Measurements from ENCODE around the gene SMIM44. TPM values are rescaled to one million over a fixed set of nuclear protein-coding genes. Genes with fewer than 3 reads are reported as not detected.
A peak's percentile ranks its signal among the peaks of the same experiment; 100 is the strongest.

SMIM44 gene
- total RNA-seq, 2 donors from 2014 or later = not detected

- peaks cover 8% of the 10 kb centered on the region for H3K4me1 Mint-ChIP-seq (ENCODE audit: low read depth)
- ATAC-seq (replicated peaks in 1 of 2) (no peak), DNase-seq (no peak)
- H3K36me3 Mint-ChIP-seq (ENCODE audit: insufficient read depth in 2 of 2) = no peaks in the 10 kb centered on the region
- peaks cover 5% of the 10 kb centered on the region for H3K27me3 Mint-ChIP-seq (ENCODE audit: low read depth)
- no peaks in the 10 kb centered on the region for H3K9me3 Mint-ChIP-seq
- H3K27ac Mint-ChIP-seq = no peak overlapping the region
- no peak overlapping the region for H3K4me3 Mint-ChIP-seq
Observed at GRCh38 chr19:3474010-3474409, 9.2 kb downstream of the SMIM44 start.

GRCh38 chr19:3471954-3472655 is 11.1 kb downstream of the SMIM44 start:
- Mint-ChIP-seq H3K9me3 (peaks cover 0 to 2% of the 10 kb centered on the region in 2 donors), H3K4me1 (ENCODE audit: low read depth) (no peaks in the 10 kb centered on the region), H3K27ac (no peak overlapping the region), H3K4me3 (no peak overlapping the region), H3K36me3 (ENCODE audit: insufficient read depth in 2 of 2) (no peaks in the 10 kb centered on the region), H3K27me3 (ENCODE audit: low read depth) (no peaks in the 10 kb centered on the region)
- peak; percentile 46 to 52 for ATAC-seq (replicated peaks in 1 of 2)
- DNase-seq = peak; percentile 36 to 59

GRCh38 chr19:3470500-3471128 is 12.6 kb downstream of the SMIM44 start:
- no peaks in the 10 kb centered on the region for H3K4me1 Mint-ChIP-seq (ENCODE audit: low read depth)
- no peak for DNase-seq
- no peaks in the 10 kb centered on the region for H3K27me3 Mint-ChIP-seq (ENCODE audit: low read depth)
- ATAC-seq (replicated peaks in 1 of 2) = peak in 1 of 2 donors; percentile 14
- no peaks in the 10 kb centered on the region for H3K36me3 Mint-ChIP-seq (ENCODE audit: insufficient read depth in 2 of 2)
- no peak overlapping the region for H3K4me3 Mint-ChIP-seq
- H3K27ac Mint-ChIP-seq = no peak overlapping the region
- H3K9me3 Mint-ChIP-seq = peaks cover 0 to 2% of the 10 kb centered on the region in 2 donors

- Mint-ChIP-seq H3K27me3 (ENCODE audit: low read depth) (no peaks in the 10 kb centered on the region), H3K36me3 (ENCODE audit: insufficient read depth in 2 of 2) (no peaks in the 10 kb centered on the region), H3K27ac (no peak overlapping the region), H3K4me3 (no peak overlapping the region), H3K9me3 (peaks cover 0 to 2% of the 10 kb centered on the region in 2 donors), H3K4me1 (ENCODE audit: low read depth) (no peaks in the 10 kb centered on the region)
- no peak for DNase-seq
- peak in 1 of 2 donors; percentile 16 for ATAC-seq (replicated peaks in 1 of 2)
Observed at GRCh38 chr19:3469638-3470499, 13.4 kb downstream of the SMIM44 start.

GRCh38 chr19:3468211-3468610 is 15.0 kb downstream of the SMIM44 start:
- H3K9me3 Mint-ChIP-seq = peaks cover 0 to 2% of the 10 kb centered on the region in 2 donors
- H3K4me3 Mint-ChIP-seq = no peak overlapping the region
- no peaks in the 10 kb centered on the region for H3K27me3 Mint-ChIP-seq (ENCODE audit: low read depth)
- H3K36me3 Mint-ChIP-seq (ENCODE audit: insufficient read depth in 2 of 2) = no peaks in the 10 kb centered on the region
- H3K27ac Mint-ChIP-seq = no peak overlapping the region
- no peaks in the 10 kb centered on the region for H3K4me1 Mint-ChIP-seq (ENCODE audit: low read depth)
- DNase-seq (no peak), ATAC-seq (replicated peaks in 1 of 2) (no peak)

- no peak overlapping the region for H3K27ac Mint-ChIP-seq
- H3K4me1 Mint-ChIP-seq (ENCODE audit: low read depth) = no peaks in the 10 kb centered on the region
- no peak overlapping the region for H3K4me3 Mint-ChIP-seq
- no peaks in the 10 kb centered on the region for H3K36me3 Mint-ChIP-seq (ENCODE audit: insufficient read depth in 2 of 2)
- H3K9me3 Mint-ChIP-seq = peaks cover 0 to 2% of the 10 kb centered on the region in 2 donors
- H3K27me3 Mint-ChIP-seq (ENCODE audit: low read depth) = no peaks in the 10 kb centered on the region
- DNase-seq (no peak), ATAC-seq (replicated peaks in 1 of 2) (no peak)
Observed at GRCh38 chr19:3467437-3468198, 15.6 kb downstream of the SMIM44 start.

GRCh38 chr19:3466635-3467034 is 16.6 kb downstream of the SMIM44 start:
- H3K36me3 Mint-ChIP-seq (ENCODE audit: insufficient read depth in 2 of 2) = no peaks in the 10 kb centered on the region
- H3K27me3 Mint-ChIP-seq (ENCODE audit: low read depth) = no peaks in the 10 kb centered on the region
- H3K9me3 Mint-ChIP-seq = peaks cover 0 to 2% of the 10 kb centered on the region in 2 donors
- no peak overlapping the region for H3K27ac Mint-ChIP-seq
- ATAC-seq (replicated peaks in 1 of 2) = no peak
- no peak for DNase-seq
- no peak overlapping the region for H3K4me3 Mint-ChIP-seq
- no peaks in the 10 kb centered on the region for H3K4me1 Mint-ChIP-seq (ENCODE audit: low read depth)

- no peak for DNase-seq
- no peaks in the 10 kb centered on the region for H3K4me1 Mint-ChIP-seq (ENCODE audit: low read depth)
- no peak overlapping the region for H3K27ac Mint-ChIP-seq
- peaks cover 0 to 2% of the 10 kb centered on the region in 2 donors for H3K9me3 Mint-ChIP-seq
- no peak overlapping the region for H3K4me3 Mint-ChIP-seq
- peak in 1 of 2 donors; percentile 9 for ATAC-seq (replicated peaks in 1 of 2)
- H3K27me3 Mint-ChIP-seq (ENCODE audit: low read depth) = no peaks in the 10 kb centered on the region
- H3K36me3 Mint-ChIP-seq (ENCODE audit: insufficient read depth in 2 of 2) = no peaks in the 10 kb centered on the region
Observed at GRCh38 chr19:3465552-3465951, 17.7 kb downstream of the SMIM44 start.

GRCh38 chr19:3464587-3465235 is 18.5 kb downstream of the SMIM44 start:
- DNase-seq (no peak), ATAC-seq (replicated peaks in 1 of 2) (no peak)
- no peak overlapping the region for H3K27ac Mint-ChIP-seq
- H3K4me3 Mint-ChIP-seq = no peak overlapping the region
- H3K36me3 Mint-ChIP-seq (ENCODE audit: insufficient read depth in 2 of 2) = no peaks in the 10 kb centered on the region
- H3K27me3 Mint-ChIP-seq (ENCODE audit: low read depth) = no peaks in the 10 kb centered on the region
- H3K4me1 Mint-ChIP-seq (ENCODE audit: low read depth) = no peaks in the 10 kb centered on the region
- peaks cover 0 to 2% of the 10 kb centered on the region in 2 donors for H3K9me3 Mint-ChIP-seq

- Mint-ChIP-seq H3K9me3 (peaks cover 0 to 2% of the 10 kb centered on the region in 2 donors), H3K4me1 (ENCODE audit: low read depth) (no peaks in the 10 kb centered on the region), H3K27ac (no peak overlapping the region), H3K36me3 (ENCODE audit: insufficient read depth in 2 of 2) (no peaks in the 10 kb centered on the region), H3K4me3 (no peak overlapping the region), H3K27me3 (ENCODE audit: low read depth) (no peaks in the 10 kb centered on the region)
- ATAC-seq (replicated peaks in 1 of 2) (no peak), DNase-seq (no peak)
Observed at GRCh38 chr19:3463714-3464586, 19.3 kb downstream of the SMIM44 start.

- DNase-seq (no peak), ATAC-seq (replicated peaks in 1 of 2) (no peak)
- H3K9me3 Mint-ChIP-seq = peaks cover 0 to 2% of the 10 kb centered on the region in 2 donors
- H3K27me3 Mint-ChIP-seq (ENCODE audit: low read depth) = no peaks in the 10 kb centered on the region
- H3K27ac Mint-ChIP-seq = no peak overlapping the region
- H3K4me3 Mint-ChIP-seq = no peak overlapping the region
- H3K4me1 Mint-ChIP-seq (ENCODE audit: low read depth) = no peaks in the 10 kb centered on the region
- H3K36me3 Mint-ChIP-seq (ENCODE audit: insufficient read depth in 2 of 2) = no peaks in the 10 kb centered on the region
Observed at GRCh38 chr19:3462991-3463713, 20.1 kb downstream of the SMIM44 start.

All from activated T-cell treated with anti-CD3 and anti-CD28 coated beads, Interleukin-2, amount 50 U/mL, for 72 hours (primary cell).